AG10803 (cell line): ENCODE data around the gene CCDC73.

ENCODE experiments used
- DNase-seq: peaks from one replicate; pipeline ENCODE4 v3.0.0; 2010; ENCODE audit warnings: low read depth
- H3K4me3 ChIP-seq: 2 replicates; pipeline ENCODE4 v1.5.1; 2011; ENCODE audit warnings: mild to moderate bottlenecking, low read length, control low read depth
- CTCF ChIP-seq: conservative IDR thresholded peaks from 2 replicates; pipeline ENCODE4 v1.5.1; 2011; ENCODE audit warnings: mild to moderate bottlenecking, low read length, control low read depth, inconsistent platforms

The CCDC73 gene

GRCh38 chr11:32705309-32706033, 89.0 kb downstream of the CCDC73 start:
- no peak for TF ChIP-seq CTCF
- H3K4me3 ChIP-seq: no peak overlapping the region
- DNase-seq: no peak

GRCh38 chr11:32704775-32705174, 89.7 kb downstream of the CCDC73 start:
- TF ChIP-seq CTCF: no peak
- DNase-seq: no peak
- no peak overlapping the region for H3K4me3 ChIP-seq

DNA sequence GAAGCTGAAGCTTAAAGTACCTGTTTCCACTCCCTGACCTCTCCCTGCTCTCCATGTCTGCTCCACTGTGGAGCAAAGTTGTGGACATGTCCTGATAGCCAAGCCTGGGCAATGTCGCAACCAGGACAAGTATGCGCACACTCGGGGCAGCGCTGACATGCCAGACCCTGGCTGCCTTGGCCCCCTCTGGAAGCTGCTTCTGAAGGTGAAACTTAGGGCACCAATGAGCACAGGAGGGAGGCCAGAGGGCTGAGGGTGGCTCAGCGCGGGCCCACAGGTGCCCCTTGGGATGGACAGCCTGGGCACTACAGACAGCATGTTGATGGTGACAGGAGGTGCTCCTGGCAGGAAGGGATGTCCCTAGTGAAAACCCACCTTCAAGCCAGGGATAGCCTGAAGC, 90.2 kb downstream of the CCDC73 start:
- DNase-seq: no peak
- no peak for TF ChIP-seq CTCF
- no peak overlapping the region for H3K4me3 ChIP-seq

DNA sequence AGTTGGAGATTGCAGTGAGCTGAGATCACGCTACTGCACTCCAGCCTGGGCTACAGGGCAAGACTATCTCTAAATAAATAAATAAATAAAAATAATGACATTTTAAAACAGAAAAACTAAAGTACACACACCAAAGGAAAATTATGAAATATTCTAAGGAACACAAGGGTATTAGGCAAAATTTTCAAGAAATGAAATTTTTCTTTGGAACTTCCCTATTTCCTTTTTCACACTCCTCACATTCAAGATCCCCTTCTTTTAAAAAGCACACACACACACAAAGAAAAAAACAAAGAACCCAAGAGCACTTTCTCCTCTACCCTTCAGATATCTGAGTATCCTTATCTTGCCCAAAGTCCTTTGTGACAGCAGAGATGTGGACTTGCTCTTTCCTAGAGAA, 92.8 kb downstream of the CCDC73 start:
- H3K4me3 ChIP-seq: no peak overlapping the region
- TF ChIP-seq CTCF: no peak
- no peak for DNase-seq

GRCh38 chr11:32698579-32698978, 95.9 kb downstream of the CCDC73 start:
- no peak for TF ChIP-seq CTCF
- no peak overlapping the region for H3K4me3 ChIP-seq
- no peak for DNase-seq

GRCh38 chr11:32671051-32671450, 123.4 kb downstream of the CCDC73 start:
- DNase-seq: no peak
- H3K4me3 ChIP-seq: no peak overlapping the region
- TF ChIP-seq CTCF: no peak

DNA sequence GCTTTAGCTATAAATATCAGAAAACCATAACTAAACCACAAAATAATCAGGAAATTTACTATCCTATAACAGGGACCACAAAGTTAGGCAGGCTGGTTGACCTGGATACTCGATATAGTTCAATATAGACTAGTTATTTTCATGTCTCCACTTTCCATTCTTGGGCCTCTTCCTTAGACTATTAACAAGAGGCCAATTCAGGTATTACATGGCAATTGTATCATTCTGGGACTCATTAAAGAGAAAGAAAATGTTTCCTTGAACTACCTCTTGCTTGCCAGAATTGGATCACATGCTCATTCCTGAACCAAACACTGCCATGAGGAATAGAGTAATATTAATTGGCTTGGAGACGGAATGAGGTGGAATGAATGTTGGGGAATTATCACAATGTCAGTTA, 134.8 kb downstream of the CCDC73 start:
- no peak for DNase-seq
- TF ChIP-seq CTCF: peak; percentile 16; the same call in 1 of the 2 replicates
- H3K4me3 ChIP-seq: no peak overlapping the region
